Measurements from ENCODE around the gene GAR1. TPM values are rescaled to one million over a fixed set of nuclear protein-coding genes. Genes with fewer than 3 reads are reported as not detected.
"Not testable (repeated sequence)": the region's sequence is repeated elsewhere in the genome, so short reads cannot be mapped to it uniquely, and the experiment has no call there.

The GAR1 gene
- total RNA-seq, 1 donor from 2014 or later = 7.9 TPM

GRCh38 chr4:109827672-109828071 is 12.1 kb downstream of the GAR1 start, which contains the start of gene RRH:
Gene RRH (plus strand): TSS chr4:109827972. CDS start chr4:109828028, 56 bp downstream.
- intact Hi-C loops (cut with DNase I) = no loop called here

GRCh38 chr4:109833756-109834155 is 18.2 kb downstream of the GAR1 start:
- no peak for DNase-seq (ENCODE audit: low spot score)
- intact Hi-C loops (cut with DNase I) = no loop called here

More at GRCh38 chr4:109827672-109828071, 12.1 kb downstream of the GAR1 start, which contains the start of gene RRH:
- no peak for DNase-seq (ENCODE audit: low spot score)

- DNase-seq (ENCODE audit: low spot score) = no peak
- intact Hi-C loops (cut with DNase I) = no loop called here
Observed at GRCh38 chr4:109836985-109837384, 21.4 kb downstream of the GAR1 start.

GRCh38 chr4:109846395-109847098 is 31.0 kb downstream of the GAR1 start:
- no peak for DNase-seq (ENCODE audit: low spot score)
- intact Hi-C loops (cut with DNase I) = no loop called here

- intact Hi-C loops (cut with DNase I) = no loop called here
- no peak for DNase-seq (ENCODE audit: low spot score)
Observed at GRCh38 chr4:109847896-109848442, 32.4 kb downstream of the GAR1 start, which contains the start of gene LRIT3. Gene LRIT3 (plus strand): TSS chr4:109848107. CDS start chr4:109848202, 95 bp downstream.

- intact Hi-C loops (cut with DNase I) = no loop called here
- DNase-seq (ENCODE audit: low spot score) = no peak
Observed at GRCh38 chr4:109848501-109848900, 32.9 kb downstream of the GAR1 start.

- no peak for DNase-seq (ENCODE audit: low spot score)
- intact Hi-C loops (cut with DNase I) = no loop called here
Observed at GRCh38 chr4:109850601-109851000, 35.0 kb downstream of the GAR1 start.

- intact Hi-C loops (cut with DNase I); DNase-seq (ENCODE audit: low spot score): not testable (repeated sequence)
Observed at GRCh38 chr4:109859426-109860300, 44.1 kb downstream of the GAR1 start.

- intact Hi-C loops (cut with DNase I) = no loop called here
- DNase-seq (ENCODE audit: low spot score) = no peak
Observed at GRCh38 chr4:109861271-109861670, 45.7 kb downstream of the GAR1 start.

GRCh38 chr4:109861916-109862511 is 46.5 kb downstream of the GAR1 start:
- intact Hi-C loops (cut with DNase I) = no loop called here

GRCh38 chr4:109864134-109864533 is 48.6 kb downstream of the GAR1 start:
- intact Hi-C loops (cut with DNase I) = no loop called here
- DNase-seq (ENCODE audit: low spot score) = no peak

More at GRCh38 chr4:109861916-109862511, 46.5 kb downstream of the GAR1 start:
- no peak for DNase-seq (ENCODE audit: low spot score)

GRCh38 chr4:109870061-109870460 is 54.5 kb downstream of the GAR1 start:
- no peak for DNase-seq (ENCODE audit: low spot score)
- intact Hi-C loops (cut with DNase I) = no loop called here

GRCh38 chr4:109872065-109872464 is 56.5 kb downstream of the GAR1 start:
- DNase-seq (ENCODE audit: low spot score) = no peak
- intact Hi-C loops (cut with DNase I) = no loop called here

- no peak for DNase-seq (ENCODE audit: low spot score)
- intact Hi-C loops (cut with DNase I) = no loop called here
Observed at GRCh38 chr4:109872950-109873656, 57.5 kb downstream of the GAR1 start.

- intact Hi-C loops (cut with DNase I) = no loop called here
Observed at GRCh38 chr4:109873791-109874514, 58.4 kb downstream of the GAR1 start.

More at GRCh38 chr4:109873791-109874514, 58.4 kb downstream of the GAR1 start:
- no peak for DNase-seq (ENCODE audit: low spot score)
